SK-N-SH treated with all-trans-retinoic acid at 6 μM for 48 hours (cell line): ENCODE measurements around the gene TGFB2.

ENCODE experiments used
- ATAC-seq: fragments of 200-7000 bp; cut with Tn5 transposase; 3 replicates; pipeline ENCODE4 v1.9.1; 2020; ENCODE audit warnings: mild to moderate bottlenecking, moderate library complexity
- ARNTL ChIP-seq: fragments of 450-650 bp; formaldehyde crosslinking; IDR thresholded peaks from 2 replicates; pipeline ENCODE4 v1.5.0; 2020; ENCODE audit warnings: low read depth, mild to moderate bottlenecking, moderate library complexity, borderline replicate concordance
- BACH2 ChIP-seq: fragments of 250-450 bp; sonication (Bioruptor Pico); IDR thresholded peaks from 2 replicates; pipeline ENCODE4 v1.9.0; 2021; ENCODE audit warnings: mild to moderate bottlenecking, borderline replicate concordance
- CSDC2 ChIP-seq: fragments of 250-450 bp; sonication (Bioruptor Pico); IDR thresholded peaks from 2 replicates; pipeline ENCODE4 v1.5.0; 2020; ENCODE audit warnings: mild to moderate bottlenecking, moderate library complexity
- ESRRG ChIP-seq: fragments of 250-450 bp; sonication (Bioruptor Pico); IDR thresholded peaks from 2 replicates; pipeline ENCODE4 v1.6.1; 2021; ENCODE audit warnings: mild to moderate bottlenecking
- GLIS3 ChIP-seq: fragments of 250-450 bp; sonication (Bioruptor Pico); IDR thresholded peaks from 2 replicates; pipeline ENCODE4 v1.5.0; 2020; ENCODE audit warnings: mild to moderate bottlenecking, moderate library complexity
- ISL1 ChIP-seq: fragments of 250-450 bp; sonication (Bioruptor Pico); IDR thresholded peaks from 2 replicates; pipeline ENCODE4 v2.1.2; 2022; ENCODE audit warnings: mild to moderate bottlenecking, moderate library complexity
- PPARA ChIP-seq: fragments of 250-450 bp; sonication (Bioruptor Pico); IDR thresholded peaks from 2 replicates; pipeline ENCODE4 v1.5.0; 2020; ENCODE audit warnings: mild to moderate bottlenecking, borderline replicate concordance
- RARB ChIP-seq: fragments of 250-450 bp; sonication (Bioruptor Pico); IDR thresholded peaks from 2 replicates; pipeline ENCODE4 v1.8.0; 2021; ENCODE audit warnings: mild to moderate bottlenecking, moderate library complexity
- SNAI2 ChIP-seq: fragments of 250-450 bp; sonication (Bioruptor Pico); IDR thresholded peaks from 2 replicates; pipeline ENCODE4 v1.5.0; 2020; ENCODE audit warnings: mild to moderate bottlenecking, moderate library complexity
- TCF4 ChIP-seq: fragments of 250-450 bp; sonication (Bioruptor Pico); IDR thresholded peaks from 2 replicates; pipeline ENCODE4 v1.8.0; 2021; ENCODE audit warnings: mild to moderate bottlenecking, moderate library complexity, borderline replicate concordance
- TOX ChIP-seq: fragments of 250-450 bp; sonication (Bioruptor Pico); IDR thresholded peaks from 2 replicates; pipeline ENCODE4 v1.8.0; 2021; ENCODE audit warnings: mild to moderate bottlenecking, moderate library complexity, borderline replicate concordance
- TSHZ2 ChIP-seq: fragments of 250-450 bp; sonication (Bioruptor Pico); IDR thresholded peaks from 2 replicates; pipeline ENCODE4 v1.5.0; 2020; ENCODE audit warnings: mild to moderate bottlenecking, moderate library complexity
- ZC3H10 ChIP-seq: fragments of 250-450 bp; sonication (Bioruptor Pico); IDR thresholded peaks from 2 replicates; pipeline ENCODE4 v1.5.1; 2021; ENCODE audit warnings: mild to moderate bottlenecking, moderate library complexity
- ZFP3 ChIP-seq: fragments of 250-450 bp; sonication (Bioruptor Pico); IDR thresholded peaks from 2 replicates; pipeline ENCODE4 v1.5.0; 2020; ENCODE audit warnings: mild to moderate bottlenecking, moderate library complexity
- ZNF565 ChIP-seq: fragments of 450-650 bp; formaldehyde crosslinking; conservative IDR thresholded peaks from 2 replicates; pipeline ENCODE4 v1.5.0; 2020; ENCODE audit warnings: low read depth, mild to moderate bottlenecking, moderate library complexity
- ZNF70 ChIP-seq: fragments of 450-650 bp; formaldehyde crosslinking; IDR thresholded peaks from 2 replicates; pipeline ENCODE4 v1.5.0; 2020; ENCODE audit warnings: mild to moderate bottlenecking, moderate library complexity
- ZNF8 ChIP-seq: fragments of 450-650 bp; formaldehyde crosslinking; IDR thresholded peaks from 2 replicates; pipeline ENCODE4 v1.5.0; 2020; ENCODE audit warnings: mild to moderate bottlenecking, moderate library complexity
- TF ChIP-seq, protein P1 (sequence below): fragments of 250-450 bp; sonication (Bioruptor Pico); IDR thresholded peaks from 2 replicates; pipeline ENCODE4 v1.5.1; 2020; ENCODE audit warnings: low read depth, mild to moderate bottlenecking, moderate library complexity
- TF ChIP-seq, protein P2 (sequence below): fragments of 250-450 bp; sonication (Bioruptor Pico); IDR thresholded peaks from 2 replicates; pipeline ENCODE4 v1.8.0; 2021; ENCODE audit warnings: low read depth, mild to moderate bottlenecking, moderate library complexity, borderline replicate concordance
- TF ChIP-seq, protein P3 (sequence below): fragments of 250-450 bp; sonication (Bioruptor Pico); IDR thresholded peaks from 2 replicates; pipeline ENCODE4 v1.5.1; 2021; ENCODE audit warnings: mild to moderate bottlenecking, moderate library complexity
- TF ChIP-seq, protein P4 (sequence below): fragments of 250-450 bp; sonication (Bioruptor Pico); IDR thresholded peaks from 2 replicates; pipeline ENCODE4 v1.8.0; 2020; ENCODE audit warnings: mild to moderate bottlenecking, moderate library complexity, borderline replicate concordance

TGFB2 gene

GRCh38 chr1:218409946-218410510 lies 64.9 kb downstream of the TGFB2 start:
- no peak for ATAC-seq
- TF ChIP-seq BACH2 (CRISPR knock-in tag) (no peak), TCF4 (CRISPR knock-in tag) (no peak), RARB (CRISPR knock-in tag) (no peak), CSDC2 (CRISPR knock-in tag) (no peak), SNAI2 (CRISPR knock-in tag) (no peak), ESRRG (CRISPR knock-in tag) (no peak), TOX (CRISPR knock-in tag) (no peak), TSHZ2 (CRISPR knock-in tag) (no peak), ZNF70 (no peak), ZNF8 (CRISPR knock-in tag) (no peak)
- TF ChIP-seq, protein P1, sequence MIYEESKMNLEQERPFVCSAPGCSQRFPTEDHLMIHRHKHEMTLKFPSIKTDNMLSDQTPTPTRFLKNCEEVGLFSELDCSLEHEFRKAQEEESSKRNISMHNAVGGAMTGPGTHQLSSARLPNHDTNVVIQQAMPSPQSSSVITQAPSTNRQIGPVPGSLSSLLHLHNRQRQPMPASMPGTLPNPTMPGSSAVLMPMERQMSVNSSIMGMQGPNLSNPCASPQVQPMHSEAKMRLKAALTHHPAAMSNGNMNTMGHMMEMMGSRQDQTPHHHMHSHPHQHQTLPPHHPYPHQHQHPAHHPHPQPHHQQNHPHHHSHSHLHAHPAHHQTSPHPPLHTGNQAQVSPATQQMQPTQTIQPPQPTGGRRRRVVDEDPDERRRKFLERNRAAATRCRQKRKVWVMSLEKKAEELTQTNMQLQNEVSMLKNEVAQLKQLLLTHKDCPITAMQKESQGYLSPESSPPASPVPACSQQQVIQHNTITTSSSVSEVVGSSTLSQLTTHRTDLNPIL (CRISPR knock-in tag), result no peak

- no peak for ATAC-seq
- TF ChIP-seq ZNF70, result no peak
Measured at GRCh38 chr1:218411101-218411500, 66.0 kb downstream of the TGFB2 start.

DNA sequence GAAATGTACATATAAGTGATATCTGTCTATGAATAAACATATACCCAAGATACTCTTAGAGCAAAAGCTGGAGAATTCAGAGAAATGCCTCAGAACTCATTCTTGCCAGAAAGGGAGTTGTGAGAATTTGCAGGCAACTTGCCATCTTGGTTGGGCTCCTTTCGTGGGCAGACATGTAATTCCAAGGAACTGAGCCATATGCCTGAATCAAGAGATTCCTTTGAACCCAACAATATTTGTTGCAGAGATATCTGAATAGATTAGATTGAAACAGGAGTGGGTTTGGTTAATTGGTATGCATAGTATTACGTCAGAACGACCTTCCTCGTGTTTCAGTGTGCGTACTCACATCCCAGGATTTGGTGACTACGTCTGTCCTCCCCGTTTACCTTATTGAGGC lies 67.0 kb downstream of the TGFB2 start:
- no peak for ATAC-seq
- TF ChIP-seq ZNF8 (CRISPR knock-in tag), result no peak
- no peak for TF ChIP-seq RARB (CRISPR knock-in tag)
- TF ChIP-seq TCF4 (CRISPR knock-in tag), result no peak
- no peak for TF ChIP-seq ZC3H10 (CRISPR knock-in tag)
- TF ChIP-seq BACH2 (CRISPR knock-in tag), result no peak
- no peak for TF ChIP-seq SNAI2 (CRISPR knock-in tag)
- no peak for TF ChIP-seq CSDC2 (CRISPR knock-in tag)
- TF ChIP-seq TSHZ2 (CRISPR knock-in tag), result no peak
- TF ChIP-seq, protein P2, sequence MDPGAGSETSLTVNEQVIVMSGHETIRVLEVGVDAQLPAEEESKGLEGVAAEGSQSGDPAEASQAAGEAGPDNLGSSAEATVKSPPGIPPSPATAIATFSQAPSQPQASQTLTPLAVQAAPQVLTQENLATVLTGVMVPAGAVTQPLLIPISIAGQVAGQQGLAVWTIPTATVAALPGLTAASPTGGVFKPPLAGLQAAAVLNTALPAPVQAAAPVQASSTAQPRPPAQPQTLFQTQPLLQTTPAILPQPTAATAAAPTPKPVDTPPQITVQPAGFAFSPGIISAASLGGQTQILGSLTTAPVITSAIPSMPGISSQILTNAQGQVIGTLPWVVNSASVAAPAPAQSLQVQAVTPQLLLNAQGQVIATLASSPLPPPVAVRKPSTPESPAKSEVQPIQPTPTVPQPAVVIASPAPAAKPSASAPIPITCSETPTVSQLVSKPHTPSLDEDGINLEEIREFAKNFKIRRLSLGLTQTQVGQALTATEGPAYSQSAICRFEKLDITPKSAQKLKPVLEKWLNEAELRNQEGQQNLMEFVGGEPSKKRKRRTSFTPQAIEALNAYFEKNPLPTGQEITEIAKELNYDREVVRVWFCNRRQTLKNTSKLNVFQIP (CRISPR knock-in tag), result no peak
- no peak for TF ChIP-seq ZFP3 (CRISPR knock-in tag)
- no peak for TF ChIP-seq ISL1 (CRISPR knock-in tag)
- TF ChIP-seq, protein P3, sequence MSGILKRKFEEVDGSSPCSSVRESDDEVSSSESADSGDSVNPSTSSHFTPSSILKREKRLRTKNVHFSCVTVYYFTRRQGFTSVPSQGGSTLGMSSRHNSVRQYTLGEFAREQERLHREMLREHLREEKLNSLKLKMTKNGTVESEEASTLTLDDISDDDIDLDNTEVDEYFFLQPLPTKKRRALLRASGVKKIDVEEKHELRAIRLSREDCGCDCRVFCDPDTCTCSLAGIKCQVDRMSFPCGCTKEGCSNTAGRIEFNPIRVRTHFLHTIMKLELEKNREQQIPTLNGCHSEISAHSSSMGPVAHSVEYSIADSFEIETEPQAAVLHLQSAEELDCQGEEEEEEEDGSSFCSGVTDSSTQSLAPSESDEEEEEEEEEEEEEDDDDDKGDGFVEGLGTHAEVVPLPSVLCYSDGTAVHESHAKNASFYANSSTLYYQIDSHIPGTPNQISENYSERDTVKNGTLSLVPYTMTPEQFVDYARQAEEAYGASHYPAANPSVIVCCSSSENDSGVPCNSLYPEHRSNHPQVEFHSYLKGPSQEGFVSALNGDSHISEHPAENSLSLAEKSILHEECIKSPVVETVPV (CRISPR knock-in tag), result no peak

DNA sequence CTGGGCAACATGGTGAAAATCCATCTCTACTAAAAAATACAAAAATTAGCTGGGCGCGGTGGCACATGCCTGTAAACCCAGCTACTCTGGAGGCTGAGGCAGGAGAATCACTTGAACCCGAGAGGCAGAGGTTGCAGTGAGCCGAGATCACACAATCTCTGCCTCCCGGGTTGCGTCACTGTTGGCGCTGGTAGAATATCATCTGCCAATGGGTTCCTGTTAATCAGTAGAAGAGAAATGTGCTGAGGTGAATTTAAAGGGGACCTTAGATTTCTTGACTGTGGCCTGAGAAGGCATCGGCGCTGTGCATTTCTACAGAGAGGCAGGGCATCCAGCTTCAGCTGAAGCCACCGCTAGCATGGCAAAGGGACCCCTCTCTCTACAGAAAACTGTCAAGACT lies 68.0 kb downstream of the TGFB2 start:
- ATAC-seq, result no peak
- TF ChIP-seq ARNTL (no peak), ZFP3 (CRISPR knock-in tag) (no peak), SNAI2 (CRISPR knock-in tag) (no peak), ESRRG (CRISPR knock-in tag) (no peak), ZNF70 (no peak), TCF4 (CRISPR knock-in tag) (no peak), BACH2 (CRISPR knock-in tag) (no peak), PPARA (no peak), ISL1 (CRISPR knock-in tag) (no peak), GLIS3 (CRISPR knock-in tag) (no peak), ZNF565 (no peak), CSDC2 (CRISPR knock-in tag) (no peak)
- TF ChIP-seq, protein P2 (CRISPR knock-in tag), result no peak
- TF ChIP-seq, protein P4, sequence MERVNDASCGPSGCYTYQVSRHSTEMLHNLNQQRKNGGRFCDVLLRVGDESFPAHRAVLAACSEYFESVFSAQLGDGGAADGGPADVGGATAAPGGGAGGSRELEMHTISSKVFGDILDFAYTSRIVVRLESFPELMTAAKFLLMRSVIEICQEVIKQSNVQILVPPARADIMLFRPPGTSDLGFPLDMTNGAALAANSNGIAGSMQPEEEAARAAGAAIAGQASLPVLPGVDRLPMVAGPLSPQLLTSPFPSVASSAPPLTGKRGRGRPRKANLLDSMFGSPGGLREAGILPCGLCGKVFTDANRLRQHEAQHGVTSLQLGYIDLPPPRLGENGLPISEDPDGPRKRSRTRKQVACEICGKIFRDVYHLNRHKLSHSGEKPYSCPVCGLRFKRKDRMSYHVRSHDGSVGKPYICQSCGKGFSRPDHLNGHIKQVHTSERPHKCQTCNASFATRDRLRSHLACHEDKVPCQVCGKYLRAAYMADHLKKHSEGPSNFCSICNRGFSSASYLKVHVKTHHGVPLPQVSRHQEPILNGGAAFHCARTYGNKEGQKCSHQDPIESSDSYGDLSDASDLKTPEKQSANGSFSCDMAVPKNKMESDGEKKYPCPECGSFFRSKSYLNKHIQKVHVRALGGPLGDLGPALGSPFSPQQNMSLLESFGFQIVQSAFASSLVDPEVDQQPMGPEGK, result no peak
